ENCODE results near the gene GPR157.

- no peak for TF ChIP-seq POLR2A (IDR thresholded peaks at IDR 0.05)
- no peak for TF ChIP-seq CTCF (IDR thresholded peaks at IDR 0.05)
- no peak for TF ChIP-seq POLR2AphosphoS5 (IDR thresholded peaks at IDR 0.05)
- no peak for TF ChIP-seq EP300 (IDR thresholded peaks at IDR 0.05)
Observed at GRCh38 chr1:9062846-9063245, 66.1 kb downstream of the GPR157 start.
